Choroid plexus epithelial cell (primary cell): ENCODE measurements around the gene ING4.

Experiments
- DNase-seq: peaks from one replicate; pipeline ENCODE4 v3.0.0-alpha.2; 2010; ENCODE audit warnings: low read depth
- H3K4me3 ChIP-seq: 2 replicates; pipeline ENCODE4 v1.5.1; 2011; ENCODE audit warnings: low read depth, mild to moderate bottlenecking, control low read depth, low read length, moderate library complexity
- CTCF ChIP-seq: conservative IDR thresholded peaks from 2 replicates; pipeline ENCODE4 v1.5.1; 2011; ENCODE audit warnings: low read depth, mild to moderate bottlenecking, control low read depth, inconsistent platforms, low read length, moderate library complexity

ING4 gene

GRCh38 chr12:6644903-6645302 lies 18.0 kb downstream of the ING4 start:
- no peak for DNase-seq
- peak; percentile 44 for TF ChIP-seq CTCF
- H3K4me3 ChIP-seq: no peak overlapping the region

GRCh38 chr12:6644257-6644596 lies 18.7 kb downstream of the ING4 start:
- DNase-seq: no peak
- no peak for TF ChIP-seq CTCF
- no peak overlapping the region for H3K4me3 ChIP-seq

- no peak for TF ChIP-seq CTCF
- H3K4me3 ChIP-seq: no peak overlapping the region
- no peak for DNase-seq
Observed at GRCh38 chr12:6643569-6644256, 19.2 kb downstream of the ING4 start.

DNA sequence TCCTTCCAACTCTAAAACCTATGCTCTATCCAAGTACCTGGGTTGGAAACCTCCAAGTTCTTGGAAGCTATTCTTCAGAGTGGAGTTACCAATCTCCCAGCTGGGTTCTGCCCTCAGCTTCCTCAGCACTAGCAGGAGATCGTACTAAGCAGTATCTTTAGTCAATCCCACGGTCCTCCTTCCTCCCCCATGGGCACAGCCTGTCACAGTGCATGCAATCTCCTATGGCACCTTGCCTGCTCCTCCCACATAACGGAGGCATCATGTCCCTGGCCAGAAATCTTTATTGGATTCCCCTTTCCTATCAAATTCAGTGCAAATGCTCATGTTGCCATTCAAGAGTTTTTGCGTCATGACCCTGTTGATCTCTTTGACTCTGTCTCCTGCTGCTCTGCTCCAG lies 21.8 kb downstream of the ING4 start:
- TF ChIP-seq CTCF: no peak
- H3K4me3 ChIP-seq: no peak overlapping the region
- no peak for DNase-seq

DNA sequence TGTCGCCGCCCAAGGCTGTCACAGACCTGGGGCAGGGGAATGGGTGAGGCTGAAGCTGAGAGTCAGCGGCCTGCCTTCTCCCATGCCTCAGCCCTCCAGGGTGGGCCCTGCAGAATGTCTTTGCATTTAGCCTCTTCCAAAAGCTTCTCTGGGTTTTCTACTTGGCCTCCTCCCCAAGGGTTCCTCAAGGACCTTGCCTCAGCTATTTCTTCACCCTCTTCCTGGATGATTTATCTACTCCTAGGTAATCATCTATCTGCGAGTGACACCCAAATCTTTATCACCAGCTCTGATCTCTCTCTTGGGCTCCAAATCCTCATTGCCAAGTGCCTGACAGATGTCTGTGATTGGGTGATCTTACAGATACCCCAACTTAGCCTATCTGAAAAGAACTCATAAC lies 22.4 kb downstream of the ING4 start:
- TF ChIP-seq CTCF: no peak
- no peak for DNase-seq
- H3K4me3 ChIP-seq: no peak overlapping the region

GRCh38 chr12:6639151-6639801 lies 23.6 kb downstream of the ING4 start:
- no peak for TF ChIP-seq CTCF
- DNase-seq: no peak
- H3K4me3 ChIP-seq: no peak overlapping the region

DNA sequence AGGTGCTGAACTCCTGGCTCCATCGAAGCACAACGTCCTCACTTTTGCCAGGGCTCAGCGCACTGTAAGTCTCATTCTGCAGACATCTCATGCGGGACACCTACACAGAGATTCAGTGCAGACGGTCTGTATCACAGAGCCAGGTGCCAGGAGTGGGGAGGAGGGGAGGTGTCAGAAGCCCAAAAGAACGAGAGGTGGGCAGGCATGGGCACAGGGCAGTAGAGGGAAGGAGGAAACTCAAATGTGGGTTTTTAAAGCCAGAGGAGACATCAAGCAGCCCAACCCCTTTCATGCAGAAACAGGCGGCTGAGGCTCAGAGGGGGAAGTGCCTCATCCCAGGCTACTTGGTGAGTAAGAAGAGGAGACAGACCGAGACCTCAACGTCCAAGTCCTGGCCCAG lies 24.6 kb downstream of the ING4 start:
- TF ChIP-seq CTCF: no peak
- H3K4me3 ChIP-seq: no peak overlapping the region
- no peak for DNase-seq
